Neuron (in vitro differentiated cells): Measurements from ENCODE around the gene ZNF26.
A peak's percentile ranks its signal among the peaks of the same experiment; 100 is the strongest.
"Not testable (repeated sequence)": the region's sequence is repeated elsewhere in the genome, so short reads cannot be mapped to it uniquely, and the experiment has no call there.

Experiments
- H2AFZ ChIP-seq: one replicate; pipeline ENCODE4 v1.6.1; 2013; ENCODE audit warnings: low read depth, mild to moderate bottlenecking, inconsistent platforms, low read length, moderate library complexity
- H3K27me3 ChIP-seq: one replicate; pipeline ENCODE4 v1.6.1; 2013; ENCODE audit warnings: low read length; ENCODE audit not compliant: insufficient read depth
- H3K36me3 ChIP-seq: one replicate; pipeline ENCODE4 v1.6.1; 2013; ENCODE audit warnings: low read length; ENCODE audit not compliant: insufficient read depth
- H3K4me1 ChIP-seq: one replicate; pipeline ENCODE4 v1.6.1; 2013; ENCODE audit warnings: low read length; ENCODE audit not compliant: insufficient read depth
- H3K4me3 ChIP-seq: 2 replicates; pipeline ENCODE4 v1.5.1; 2013; ENCODE audit warnings: mild to moderate bottlenecking, low read length, moderate library complexity
- H3K9me3 ChIP-seq: one replicate; pipeline ENCODE4 v1.6.1; 2013; ENCODE audit warnings: low read length

Gene ZNF26

DNA sequence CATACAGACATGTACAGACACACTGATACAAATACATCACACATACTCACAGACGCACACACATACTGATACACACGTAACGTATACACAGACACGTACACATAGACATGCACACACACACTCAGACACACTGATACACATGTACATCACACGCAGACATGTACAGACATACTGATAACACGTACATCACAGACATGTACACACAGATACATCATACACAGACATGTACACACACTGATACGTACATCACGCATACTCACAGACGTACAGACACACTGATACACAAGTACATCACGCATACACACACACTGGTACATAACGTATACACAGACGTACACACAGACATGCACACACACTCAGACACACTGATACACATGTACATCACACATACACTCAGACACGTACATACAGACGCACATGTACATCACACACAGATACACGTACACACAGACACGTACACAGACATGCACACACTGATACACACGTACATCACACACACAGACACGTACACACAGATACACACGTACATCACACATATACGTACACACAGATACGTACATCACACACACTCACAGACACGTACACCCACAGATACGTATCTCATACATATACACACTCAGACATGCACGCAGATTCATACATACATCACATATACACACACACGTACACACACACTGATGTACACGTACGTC, 35.2 kb upstream of the ZNF26 start:
- no peaks in the 10 kb centered on the region for H3K27me3 ChIP-seq
- H3K4me1 ChIP-seq = peaks cover 8% of the 10 kb centered on the region
- peaks cover 21% of the 10 kb centered on the region for H3K36me3 ChIP-seq
- no peak overlapping the region for H2AFZ ChIP-seq
- H3K9me3 ChIP-seq = peaks cover 60% of the 10 kb centered on the region
- H3K4me3 ChIP-seq = no peak overlapping the region

GRCh38 chr12:132951649-132952048, 34.5 kb upstream of the ZNF26 start:
- H3K9me3 ChIP-seq = peaks cover 54% of the 10 kb centered on the region
- peaks cover 8% of the 10 kb centered on the region for H3K4me1 ChIP-seq
- H3K4me3 ChIP-seq = no peak overlapping the region
- H2AFZ ChIP-seq = no peak overlapping the region
- peaks cover 16% of the 10 kb centered on the region for H3K36me3 ChIP-seq
- no peaks in the 10 kb centered on the region for H3K27me3 ChIP-seq

GRCh38 chr12:132952371-132953162, 33.6 kb upstream of the ZNF26 start:
- Histone ChIP-seq H3K27me3 (no peaks in the 10 kb centered on the region), H3K4me1 (peaks cover 8% of the 10 kb centered on the region), H2AFZ (no peak overlapping the region), H3K9me3 (peaks cover 56% of the 10 kb centered on the region), H3K36me3 (peaks cover 16% of the 10 kb centered on the region), H3K4me3 (no peak overlapping the region)

DNA sequence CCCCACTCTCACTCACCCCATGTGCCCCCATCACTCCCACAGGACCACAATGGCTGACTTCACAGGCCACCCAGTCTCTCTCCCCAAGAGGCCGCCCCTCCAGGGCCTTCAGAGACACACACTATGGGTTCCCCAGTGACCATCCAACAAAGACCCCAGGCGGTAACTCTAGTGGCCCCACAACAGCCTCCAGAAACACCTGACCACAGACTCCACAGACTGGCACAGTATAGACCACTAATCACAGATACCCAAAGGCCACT, 33.1 kb upstream of the ZNF26 start:
- Histone ChIP-seq H3K27me3 (no peaks in the 10 kb centered on the region), H3K4me1 (peaks cover 8% of the 10 kb centered on the region), H3K36me3 (peaks cover 13% of the 10 kb centered on the region), H2AFZ (no peak overlapping the region), H3K4me3 (no peak overlapping the region), H3K9me3 (peaks cover 52% of the 10 kb centered on the region)

DNA sequence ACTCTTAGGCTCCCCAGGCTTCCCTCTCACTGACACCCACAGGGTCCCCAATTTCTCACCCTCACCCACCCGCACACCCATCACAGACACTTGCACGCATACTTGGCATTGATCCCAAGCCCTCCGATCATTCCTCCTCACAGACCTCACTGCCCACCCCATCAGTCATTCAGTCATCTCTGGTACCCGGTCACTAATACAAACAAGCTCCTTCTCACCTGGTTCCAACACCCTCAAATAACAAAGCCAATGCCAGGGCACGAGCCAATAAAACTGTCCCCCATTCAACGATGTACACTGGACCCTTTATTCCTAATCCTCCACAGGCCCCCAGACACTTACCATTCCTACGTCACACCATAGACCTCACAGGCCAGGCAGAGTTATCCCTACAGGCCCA, 32.4 kb upstream of the ZNF26 start:
- H3K4me1 ChIP-seq = peaks cover 8% of the 10 kb centered on the region
- no peaks in the 10 kb centered on the region for H3K27me3 ChIP-seq
- H3K4me3 ChIP-seq = no peak overlapping the region
- no peak overlapping the region for H2AFZ ChIP-seq
- H3K9me3 ChIP-seq = peaks cover 48% of the 10 kb centered on the region
- peaks cover 6% of the 10 kb centered on the region for H3K36me3 ChIP-seq

DNA sequence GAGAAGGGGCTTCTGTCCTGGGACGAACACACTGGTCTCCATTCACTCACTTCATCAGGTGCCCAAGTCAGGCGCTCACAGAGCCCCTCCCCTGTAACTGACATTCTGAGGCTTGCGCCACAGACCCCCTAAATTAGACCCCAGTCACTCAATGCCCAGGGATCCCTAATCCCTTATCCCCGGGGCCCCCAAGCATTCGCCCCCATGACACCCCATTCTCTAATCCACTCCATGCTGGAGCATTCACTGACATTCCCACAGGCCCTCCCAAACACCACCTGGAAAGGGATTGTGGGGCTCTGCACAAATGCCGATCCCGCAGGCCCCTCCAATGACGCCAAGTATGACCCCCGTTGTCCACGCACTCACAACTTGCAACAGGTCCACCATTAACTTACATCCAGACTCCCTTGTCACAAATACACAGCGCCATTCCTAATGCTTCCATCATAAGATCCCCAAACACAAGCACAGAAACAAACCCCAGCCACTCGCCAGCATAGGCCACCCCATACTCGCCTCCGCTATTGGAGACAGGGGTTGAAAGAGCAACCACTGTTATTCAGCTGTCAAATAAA, 31.6 kb upstream of the ZNF26 start:
- peaks cover 40% of the 10 kb centered on the region for H3K9me3 ChIP-seq
- peaks cover 8% of the 10 kb centered on the region for H3K4me1 ChIP-seq
- no peak overlapping the region for H2AFZ ChIP-seq
- peak overlapping the region; percentile 75 for H3K4me3 ChIP-seq
- no peaks in the 10 kb centered on the region for H3K27me3 ChIP-seq
- peaks cover 1% of the 10 kb centered on the region for H3K36me3 ChIP-seq

DNA sequence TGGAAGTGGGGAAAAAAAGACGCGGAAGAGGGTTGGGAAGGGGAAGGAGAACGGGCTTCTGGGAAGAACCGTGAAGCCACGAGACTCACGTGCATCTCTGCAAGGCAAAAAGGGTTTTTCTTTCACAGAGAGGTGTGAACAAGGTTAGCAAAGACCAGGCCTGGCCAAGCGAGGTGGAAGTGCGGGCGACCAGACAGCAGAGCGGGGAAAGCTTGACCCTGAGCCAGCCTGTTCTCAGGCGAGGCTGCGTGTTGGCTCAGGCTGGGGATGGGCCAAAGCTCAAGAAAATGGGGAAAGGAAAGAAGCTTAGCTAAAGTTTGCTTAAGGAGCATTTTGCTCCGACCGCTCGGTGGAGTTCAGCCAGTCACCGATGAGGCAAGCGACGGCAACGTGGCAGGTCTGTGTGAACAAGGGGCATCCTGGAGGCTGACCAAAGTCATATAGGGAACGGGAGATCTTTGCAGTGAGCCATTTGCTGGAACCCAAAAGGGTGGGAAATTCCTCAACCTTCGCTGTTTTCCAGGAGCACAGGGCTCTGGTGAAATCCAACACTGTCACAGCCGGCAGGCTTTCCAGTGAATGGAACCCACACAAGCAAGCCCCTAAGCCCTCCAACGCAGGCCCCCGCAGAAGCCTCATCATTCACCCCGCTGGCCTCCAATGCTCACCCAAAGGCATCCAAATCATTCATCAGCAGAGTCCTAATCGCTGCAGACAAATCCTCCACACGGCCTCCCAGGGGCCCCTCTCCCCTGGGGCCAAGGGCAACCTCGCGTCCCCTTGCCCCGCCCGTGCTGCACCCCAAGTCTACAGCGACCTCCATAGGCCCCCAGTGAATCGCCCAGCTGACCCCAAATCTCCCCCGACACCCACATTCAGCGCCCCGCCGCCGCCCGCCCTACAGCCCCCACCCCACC, 30.8 kb upstream of the ZNF26 start:
- Histone ChIP-seq H3K4me1 (peaks cover 8% of the 10 kb centered on the region), H3K9me3 (peaks cover 38% of the 10 kb centered on the region), H3K36me3 (no peaks in the 10 kb centered on the region), H3K27me3 (no peaks in the 10 kb centered on the region), H3K4me3 (peak overlapping the region; percentile 75), H2AFZ (peak overlapping the region; percentile 96)

DNA sequence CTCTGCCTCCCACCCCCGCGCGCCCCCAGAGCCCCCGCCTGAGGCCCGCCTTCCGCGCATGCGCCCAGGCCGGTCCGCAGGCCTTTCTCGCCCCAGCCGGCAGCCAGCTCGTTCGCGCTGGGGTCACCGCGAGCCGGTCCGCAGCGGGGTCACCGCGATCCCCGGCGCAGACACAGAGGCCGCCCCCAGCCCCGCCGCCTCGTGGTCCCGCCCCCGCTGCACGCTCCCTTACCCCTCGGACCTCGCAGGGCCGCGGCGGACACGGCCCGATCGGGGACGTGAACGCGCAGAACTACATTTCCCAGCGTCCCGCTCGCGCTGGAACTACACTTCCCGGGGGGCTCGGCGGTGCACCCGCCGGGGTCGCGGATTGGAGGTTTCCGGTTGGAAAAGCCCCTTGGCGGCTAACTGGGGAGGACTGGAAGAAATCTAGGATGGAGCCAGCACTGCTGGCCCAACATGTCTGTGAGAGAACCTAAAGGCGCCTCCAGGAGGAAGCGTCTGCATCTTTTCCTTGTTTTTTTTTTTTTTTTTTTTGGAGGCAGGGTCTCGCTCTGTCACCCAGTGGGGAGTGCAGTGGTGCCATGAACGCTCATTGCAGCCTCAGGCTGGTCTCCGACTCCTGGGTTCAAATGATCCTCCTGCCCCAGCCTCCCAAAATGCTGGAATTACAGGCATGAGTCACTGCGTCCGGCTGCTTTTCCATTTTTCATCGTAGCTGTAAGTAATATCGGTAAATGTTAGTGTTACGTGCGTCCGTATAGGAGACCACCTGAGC, 30.0 kb upstream of the ZNF26 start, which contains the start of gene ZNF605:
TSS of gene ZNF605 (minus strand) at position 296 of the 778 bp plus-strand sequence. CDS start 10,671 bp downstream, outside the sequence.
- peak within 1 kb of the TSS; percentile 75 for H3K4me3 ChIP-seq
- peaks cover 33% of the 10 kb centered on the region for H3K9me3 ChIP-seq
- peaks cover 8% of the 10 kb centered on the region for H3K4me1 ChIP-seq
- no peaks in the 10 kb centered on the region for H3K36me3 ChIP-seq
- H3K27me3 ChIP-seq = no peaks in the 10 kb centered on the region
- H2AFZ ChIP-seq = peak within 1 kb of the TSS; percentile 96

DNA sequence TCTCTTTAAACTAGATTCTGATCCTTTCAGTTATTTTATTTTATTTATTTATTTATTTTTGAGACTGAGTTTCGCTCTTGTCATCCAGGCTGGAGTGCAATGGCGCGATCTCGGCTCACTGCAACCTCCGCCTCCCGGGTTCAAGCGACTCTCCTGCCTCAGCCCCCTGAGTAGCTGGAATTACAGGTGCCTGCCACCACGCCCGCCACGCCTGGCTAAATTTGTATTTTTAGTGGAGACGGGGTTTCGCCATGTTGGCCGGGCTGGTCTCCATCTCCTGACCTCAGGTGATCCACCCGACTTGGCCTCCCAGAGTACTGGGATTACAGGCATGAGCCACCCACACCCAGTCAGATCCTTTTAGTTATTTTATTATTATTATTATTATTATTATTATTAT, 24.4 kb upstream of the ZNF26 start:
- not testable (repeated sequence) for H3K4me1 ChIP-seq, H3K36me3 ChIP-seq, H3K4me3 ChIP-seq, H2AFZ ChIP-seq, H3K27me3 ChIP-seq
- H3K9me3 ChIP-seq = peaks cover 24% of the 10 kb centered on the region

DNA sequence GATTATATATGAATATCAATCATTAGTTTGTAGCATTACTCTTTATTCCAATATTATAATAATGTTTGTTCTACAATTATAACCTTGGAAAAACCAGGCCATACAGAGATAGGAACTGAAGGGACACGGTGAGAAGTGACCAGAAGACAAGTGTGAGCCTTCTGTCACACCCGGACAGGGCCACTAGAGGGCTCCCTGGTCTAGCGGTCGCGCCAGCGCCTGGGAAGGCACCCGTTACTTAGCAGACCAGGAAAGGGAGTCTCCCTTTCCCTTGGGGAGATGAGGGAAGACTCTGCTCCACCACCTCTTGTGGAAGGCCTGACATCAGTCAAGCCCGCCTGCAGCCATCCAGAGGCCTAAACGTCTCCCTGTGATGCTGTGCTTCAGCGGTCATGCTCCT, 22.2 kb upstream of the ZNF26 start:
- not testable (repeated sequence) for H3K36me3 ChIP-seq, H3K4me3 ChIP-seq, H2AFZ ChIP-seq, H3K27me3 ChIP-seq, H3K4me1 ChIP-seq
- H3K9me3 ChIP-seq = peaks cover 31% of the 10 kb centered on the region

GRCh38 chr12:132965796-132966195, 20.4 kb upstream of the ZNF26 start:
- H3K36me3 ChIP-seq = peaks cover 3% of the 10 kb centered on the region
- no peaks in the 10 kb centered on the region for H3K4me1 ChIP-seq
- H3K4me3 ChIP-seq = no peak overlapping the region
- H3K27me3 ChIP-seq = no peaks in the 10 kb centered on the region
- peaks cover 31% of the 10 kb centered on the region for H3K9me3 ChIP-seq
- no peak overlapping the region for H2AFZ ChIP-seq

- Histone ChIP-seq H2AFZ (no peak overlapping the region), H3K36me3 (peaks cover 3% of the 10 kb centered on the region), H3K9me3 (peaks cover 31% of the 10 kb centered on the region), H3K27me3 (no peaks in the 10 kb centered on the region), H3K4me1 (no peaks in the 10 kb centered on the region), H3K4me3 (no peak overlapping the region)
These were observed 19.3 kb upstream of the ZNF26 start for GRCh38 chr12:132966676-132967415.
